Measurements from ENCODE around the gene ABCC2. TPM values are rescaled to one million over a fixed set of nuclear protein-coding genes. Genes with fewer than 3 reads are reported as not detected.
"Not testable (repeated sequence)": the region's sequence is repeated elsewhere in the genome, so short reads cannot be mapped to it uniquely, and the experiment has no call there.

The ABCC2 gene
- 1 to 10 TPM in 1 of 2 experiments, under 1 TPM in 1; 0.62 to 1.6 TPM for total RNA-seq

GRCh38 chr10:99782447-99783286 is at the start of gene ABCC2:
Gene ABCC2 (plus strand): TSS chr10:99782640. CDS start chr10:99782845, 205 bp downstream.
- CTCF ChIA-PET: no interaction called here
- no peak within 1 kb of the TSS for H3K4me3 Mint-ChIP-seq
- H3K36me3 Mint-ChIP-seq (ENCODE audit: low read depth): peaks cover 2% of the 10 kb centered on the region
- H3K27me3 Mint-ChIP-seq: no peaks in the 10 kb centered on the region
- intact Hi-C loops (cut with DNase I, micrococcal nuclease): no loop called here
- no peak for DNase-seq
- POLR2A ChIA-PET: no interaction called here
- no peak within 1 kb of the TSS for H3K27ac Mint-ChIP-seq
- peaks cover 2% of the 10 kb centered on the region for H3K9me3 Mint-ChIP-seq (ENCODE audit: low read depth)
- peaks cover 3% of the 10 kb centered on the region for H3K4me1 Mint-ChIP-seq
- no peak for ATAC-seq

GRCh38 chr10:99733366-99733765 is 49.1 kb upstream of the ABCC2 start:
- Mint-ChIP-seq H3K4me3 (peak overlapping the region; percentile 93), H3K27me3 (no peaks in the 10 kb centered on the region), H3K4me1 (peaks cover 32% of the 10 kb centered on the region), H3K27ac (no peak overlapping the region), H3K9me3 (ENCODE audit: low read depth) (no peaks in the 10 kb centered on the region), H3K36me3 (ENCODE audit: low read depth) (peaks cover 51% of the 10 kb centered on the region)
- no peak for DNase-seq
- intact Hi-C loops (cut with DNase I, micrococcal nuclease): loop anchor here (5.0 kb wide), 4 partner anchors 76 to 639 kb away; partner anchors contain the start of genes CWF19L1 (in 1 of the 2), DNMBP (in 1 of the 2) and ENTPD7 (in 1 of the 2)
- POLR2A ChIA-PET: interaction anchor here (1.8 to 2.3 kb wide), 2 partner anchors 74 to 113 kb away, joined by 5 to 15 read pairs; partner anchors contain the start of genes ENTPD7 and SLC25A28
- CTCF ChIA-PET: interaction anchor here (0.6 to 2.5 kb wide), 6 partner anchors 8 to 313 kb away, joined by 3 to 16 read pairs (median 7); no protein-coding TSS in a partner anchor
- no peak for ATAC-seq

- CTCF ChIA-PET: interaction anchor here (2.5 kb wide), 1 partner anchor 9 kb away, joined by 11 read pairs; no protein-coding TSS in a partner anchor
- H3K4me3 Mint-ChIP-seq; H3K27me3 Mint-ChIP-seq; DNase-seq; ATAC-seq; H3K27ac Mint-ChIP-seq; H3K9me3 Mint-ChIP-seq (ENCODE audit: low read depth); POLR2A ChIA-PET: not testable (repeated sequence)
- Mint-ChIP-seq H3K36me3 (ENCODE audit: low read depth) (peaks cover 54% of the 10 kb centered on the region), H3K4me1 (peaks cover 29% of the 10 kb centered on the region)
- intact Hi-C loops (cut with DNase I, micrococcal nuclease): loop anchor here (5.0 kb wide), 4 partner anchors 77 to 638 kb away; partner anchors contain the start of genes CWF19L1 (in 1 of the 2), DNMBP (in 1 of the 2) and ENTPD7 (in 1 of the 2)
Observed at GRCh38 chr10:99734111-99734510, 48.3 kb upstream of the ABCC2 start.

- ChIA-PET POLR2A (no interaction called here), CTCF (interaction anchor here (2.1 kb wide), 1 partner anchor 8 kb away, joined by 9 read pairs; the partner anchor contains the start of genes COX15 and CUTC)
- H3K9me3 Mint-ChIP-seq (ENCODE audit: low read depth): peaks cover 14% of the 10 kb centered on the region
- no peak overlapping the region for H3K27ac Mint-ChIP-seq
- no peak for ATAC-seq
- intact Hi-C loops (cut with DNase I, micrococcal nuclease): no loop called here
- H3K4me1 Mint-ChIP-seq: peaks cover 30% of the 10 kb centered on the region
- no peak for DNase-seq
- H3K4me3 Mint-ChIP-seq: no peak overlapping the region
- H3K27me3 Mint-ChIP-seq: no peaks in the 10 kb centered on the region
- peaks cover 82% of the 10 kb centered on the region for H3K36me3 Mint-ChIP-seq (ENCODE audit: low read depth)
Observed at GRCh38 chr10:99740260-99740659, 42.2 kb upstream of the ABCC2 start.

- ChIA-PET POLR2A (no interaction called here), CTCF (interaction anchor here (1.1 to 2.1 kb wide), 2 partner anchors 9 to 12 kb away, joined by 5 to 9 read pairs; partner anchors contain the start of genes COX15 and CUTC)
- Mint-ChIP-seq H3K36me3 (ENCODE audit: low read depth) (peaks cover 80% of the 10 kb centered on the region), H3K27me3 (no peaks in the 10 kb centered on the region), H3K27ac (no peak overlapping the region), H3K4me3 (no peak overlapping the region), H3K4me1 (peaks cover 27% of the 10 kb centered on the region), H3K9me3 (ENCODE audit: low read depth) (peaks cover 14% of the 10 kb centered on the region)
- intact Hi-C loops (cut with DNase I, micrococcal nuclease): no loop called here
- ATAC-seq (no peak), DNase-seq (no peak)
Observed at GRCh38 chr10:99740933-99741559, 41.4 kb upstream of the ABCC2 start.

- ChIA-PET POLR2A (no interaction called here), CTCF (interaction anchor here (2.2 kb wide), 1 partner anchor 9 kb away, joined by 11 read pairs; the partner anchor contains the start of genes COX15 and CUTC)
- Mint-ChIP-seq H3K4me1 (peaks cover 25% of the 10 kb centered on the region), H3K27me3 (no peaks in the 10 kb centered on the region), H3K9me3 (ENCODE audit: low read depth) (peaks cover 14% of the 10 kb centered on the region), H3K36me3 (ENCODE audit: low read depth) (peaks cover 76% of the 10 kb centered on the region), H3K4me3 (no peak overlapping the region), H3K27ac (no peak overlapping the region)
- ATAC-seq (no peak), DNase-seq (no peak)
- intact Hi-C loops (cut with DNase I, micrococcal nuclease): loop anchor here in 1 of 2 experiments (1.0 kb wide), 1 partner anchor 10 kb away; the partner anchor contains the start of genes COX15 and CUTC
Observed at GRCh38 chr10:99742254-99742653, 40.2 kb upstream of the ABCC2 start.

- intact Hi-C loops (cut with DNase I, micrococcal nuclease): loop anchor here in 1 of 2 experiments (1.0 kb wide), 1 partner anchor 10 kb away; the partner anchor contains the start of genes COX15 and CUTC
- H3K9me3 Mint-ChIP-seq (ENCODE audit: low read depth): peaks cover 14% of the 10 kb centered on the region
- no peak overlapping the region for H3K27ac Mint-ChIP-seq
- ATAC-seq (no peak), DNase-seq (no peak)
- peaks cover 25% of the 10 kb centered on the region for H3K4me1 Mint-ChIP-seq
- peaks cover 72% of the 10 kb centered on the region for H3K36me3 Mint-ChIP-seq (ENCODE audit: low read depth)
- ChIA-PET CTCF (interaction anchor here (2.2 kb wide), 1 partner anchor 10 kb away, joined by 11 read pairs; the partner anchor contains the start of genes COX15 and CUTC), POLR2A (no interaction called here)
- no peaks in the 10 kb centered on the region for H3K27me3 Mint-ChIP-seq
- no peak overlapping the region for H3K4me3 Mint-ChIP-seq
Observed at GRCh38 chr10:99742701-99743100, 39.7 kb upstream of the ABCC2 start.

- H3K4me1 Mint-ChIP-seq: peaks cover 25% of the 10 kb centered on the region
- H3K9me3 Mint-ChIP-seq (ENCODE audit: low read depth): peaks cover 14% of the 10 kb centered on the region
- no peak overlapping the region for H3K27ac Mint-ChIP-seq
- ATAC-seq: peak; percentile 23
- H3K4me3 Mint-ChIP-seq: no peak overlapping the region
- POLR2A ChIA-PET: no interaction called here
- CTCF ChIA-PET: interaction anchor here (0.6 to 2.2 kb wide), 4 partner anchors 11 to 1317 kb away, joined by 3 to 11 read pairs (median 3); partner anchors contain the start of genes COX15 and CUTC
- no peaks in the 10 kb centered on the region for H3K27me3 Mint-ChIP-seq
- intact Hi-C loops (cut with DNase I, micrococcal nuclease): no loop called here
- H3K36me3 Mint-ChIP-seq (ENCODE audit: low read depth): peaks cover 67% of the 10 kb centered on the region
- no peak for DNase-seq
Observed at GRCh38 chr10:99743841-99744240, 38.6 kb upstream of the ABCC2 start.

- DNase-seq; intact Hi-C loops (cut with DNase I, micrococcal nuclease); ATAC-seq; H3K4me3 Mint-ChIP-seq; H3K27me3 Mint-ChIP-seq; H3K9me3 Mint-ChIP-seq (ENCODE audit: low read depth); CTCF ChIA-PET; POLR2A ChIA-PET; H3K27ac Mint-ChIP-seq: not testable (repeated sequence)
- Mint-ChIP-seq H3K4me1 (peaks cover 23% of the 10 kb centered on the region), H3K36me3 (ENCODE audit: low read depth) (peaks cover 59% of the 10 kb centered on the region)
Observed at GRCh38 chr10:99746166-99746565, 36.3 kb upstream of the ABCC2 start.

GRCh38 chr10:99748823-99749451 is 33.5 kb upstream of the ABCC2 start:
- ATAC-seq (no peak), DNase-seq (no peak)
- Mint-ChIP-seq H3K36me3 (ENCODE audit: low read depth) (peaks cover 52% of the 10 kb centered on the region), H3K4me1 (peaks cover 2% of the 10 kb centered on the region), H3K9me3 (ENCODE audit: low read depth) (no peaks in the 10 kb centered on the region), H3K4me3 (no peak overlapping the region), H3K27ac (no peak overlapping the region), H3K27me3 (no peaks in the 10 kb centered on the region)
- intact Hi-C loops (cut with DNase I, micrococcal nuclease): no loop called here
- ChIA-PET CTCF (no interaction called here), POLR2A (no interaction called here)

GRCh38 chr10:99750641-99751040 is 31.8 kb upstream of the ABCC2 start:
- H3K27ac Mint-ChIP-seq: no peak overlapping the region
- no peaks in the 10 kb centered on the region for H3K4me1 Mint-ChIP-seq
- ChIA-PET POLR2A (no interaction called here), CTCF (no interaction called here)
- intact Hi-C loops (cut with DNase I, micrococcal nuclease): no loop called here
- no peaks in the 10 kb centered on the region for H3K27me3 Mint-ChIP-seq
- H3K9me3 Mint-ChIP-seq (ENCODE audit: low read depth): no peaks in the 10 kb centered on the region
- H3K4me3 Mint-ChIP-seq: no peak overlapping the region
- ATAC-seq (no peak), DNase-seq (no peak)
- peaks cover 54% of the 10 kb centered on the region for H3K36me3 Mint-ChIP-seq (ENCODE audit: low read depth)
